Right atrium auricular region (tissue), 2 donors: ENCODE data around the gene GRPEL1. TPM values are rescaled to one million over a fixed set of nuclear protein-coding genes. Genes with fewer than 3 reads are reported as not detected.

Source experiments
- DNase-seq: peaks from one replicate; pipeline ENCODE4 v3.0.0-alpha.2; 2019; ENCODE audit warnings: low spot score
- H3K27ac ChIP-seq, 2 donors: fragments of 200-600 bp; sonication (generic); 1 replicate in 1 of 2; 2 replicates in 1 of 2; pipeline ENCODE4 v1.5.1; 2016 to 2019
- H3K27me3 ChIP-seq, 2 donors: fragments of 200-600 bp; sonication (generic); one replicate each; pipeline versions ENCODE4 v1.5.1 to v1.6.0; 2017 to 2019
- H3K36me3 ChIP-seq: fragments of 200-600 bp; sonication (generic); one replicate; pipeline ENCODE4 v1.5.1; 2016
- H3K4me1 ChIP-seq, 2 donors: fragments of 200-600 bp; sonication (generic); one replicate each; pipeline versions ENCODE4 v1.5.1 to v1.6.0; 2017 to 2019
- H3K4me3 ChIP-seq, 2 donors: fragments of 200-600 bp; sonication (generic); 1 replicate in 1 of 2; 2 replicates in 1 of 2; pipeline ENCODE4 v1.5.1; 2017 to 2019; ENCODE audit warnings: mild to moderate bottlenecking in 1 of 2, moderate library complexity in 1 of 2
- H3K9me3 ChIP-seq, 2 donors: fragments of 200-600 bp; sonication (generic); one replicate each; pipeline ENCODE4 v1.5.1; 2019
- total RNA-seq, 2 donors: library from RNA; depleted of rRNA; stranded (reverse); fragments of >200 nt; gene quantifications; one replicate each; pipeline ENCODE4 v1.1.0, GENCODE V29; 2016
- TF ChIP-seq, protein P1 (sequence below), 2 donors: fragments of 200-600 bp; sonication (generic); IDR thresholded peaks; one replicate each; pipeline ENCODE4 v1.5.1; 2019; ENCODE audit warnings: antibody characterized with exemption in 2 of 2

GRPEL1 gene
- total RNA-seq, 2 donors from 2014 or later: 17.8 to 18.4 TPM

DNA sequence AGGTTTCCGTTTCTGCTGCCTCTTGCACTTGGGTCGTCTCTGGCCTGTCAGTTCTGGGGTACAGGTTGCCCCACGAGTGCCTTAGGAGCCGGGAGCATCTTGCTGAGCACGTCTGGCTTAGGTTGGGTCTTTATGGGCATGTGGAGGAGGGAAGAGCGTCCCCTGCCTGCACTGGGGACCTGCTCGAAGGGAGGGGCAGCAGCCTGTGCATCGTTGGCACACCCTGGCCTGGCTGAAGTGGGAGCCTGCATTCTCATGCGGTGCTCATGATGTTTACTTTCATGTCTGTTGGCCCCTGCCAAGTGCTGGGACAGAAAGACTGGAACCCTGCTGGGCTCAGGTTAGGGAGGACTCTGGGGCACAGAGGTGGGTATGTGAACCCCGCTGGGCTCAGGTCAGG lies 48.5 kb downstream of the GRPEL1 start:
- no peak overlapping the region for H3K27ac ChIP-seq
- DNase-seq: no peak
- H3K4me1 ChIP-seq: no peaks in the 10 kb centered on the region
- TF ChIP-seq, protein P1, sequence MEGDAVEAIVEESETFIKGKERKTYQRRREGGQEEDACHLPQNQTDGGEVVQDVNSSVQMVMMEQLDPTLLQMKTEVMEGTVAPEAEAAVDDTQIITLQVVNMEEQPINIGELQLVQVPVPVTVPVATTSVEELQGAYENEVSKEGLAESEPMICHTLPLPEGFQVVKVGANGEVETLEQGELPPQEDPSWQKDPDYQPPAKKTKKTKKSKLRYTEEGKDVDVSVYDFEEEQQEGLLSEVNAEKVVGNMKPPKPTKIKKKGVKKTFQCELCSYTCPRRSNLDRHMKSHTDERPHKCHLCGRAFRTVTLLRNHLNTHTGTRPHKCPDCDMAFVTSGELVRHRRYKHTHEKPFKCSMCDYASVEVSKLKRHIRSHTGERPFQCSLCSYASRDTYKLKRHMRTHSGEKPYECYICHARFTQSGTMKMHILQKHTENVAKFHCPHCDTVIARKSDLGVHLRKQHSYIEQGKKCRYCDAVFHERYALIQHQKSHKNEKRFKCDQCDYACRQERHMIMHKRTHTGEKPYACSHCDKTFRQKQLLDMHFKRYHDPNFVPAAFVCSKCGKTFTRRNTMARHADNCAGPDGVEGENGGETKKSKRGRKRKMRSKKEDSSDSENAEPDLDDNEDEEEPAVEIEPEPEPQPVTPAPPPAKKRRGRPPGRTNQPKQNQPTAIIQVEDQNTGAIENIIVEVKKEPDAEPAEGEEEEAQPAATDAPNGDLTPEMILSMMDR (IDR thresholded peaks at IDR 0.05): no peak
- no peak overlapping the region for H3K4me3 ChIP-seq
- peaks cover 62% of the 10 kb centered on the region for H3K36me3 ChIP-seq
- H3K9me3 ChIP-seq: no peaks in the 10 kb centered on the region
- H3K27me3 ChIP-seq: no peaks in the 10 kb centered on the region

DNA sequence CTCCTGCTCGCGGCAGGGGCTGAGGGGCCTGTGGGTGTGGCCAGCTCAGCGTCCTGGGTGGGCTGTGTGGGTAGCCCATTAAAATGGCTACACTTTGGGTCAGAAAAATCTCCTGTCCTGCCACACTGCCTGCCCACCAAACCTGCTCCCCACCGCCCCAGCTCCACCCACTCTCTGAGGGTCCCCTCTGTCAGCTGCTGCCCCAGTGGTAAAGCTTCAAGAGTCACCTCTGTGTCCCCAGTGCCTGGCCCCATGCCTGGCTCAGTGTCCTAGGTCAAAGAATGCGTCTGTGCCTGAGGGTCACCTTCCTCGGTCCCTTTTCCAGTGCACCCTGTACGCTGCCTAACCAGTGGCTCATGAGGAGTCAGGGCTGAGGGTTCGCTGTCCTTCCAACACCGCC lies 49.6 kb downstream of the GRPEL1 start:
- no peak for DNase-seq
- Histone ChIP-seq H3K27ac (no peak overlapping the region), H3K36me3 (peaks cover 60% of the 10 kb centered on the region), H3K9me3 (no peaks in the 10 kb centered on the region), H3K4me3 (no peak overlapping the region), H3K4me1 (no peaks in the 10 kb centered on the region), H3K27me3 (no peaks in the 10 kb centered on the region)
- TF ChIP-seq, protein P1 (IDR thresholded peaks at IDR 0.05): no peak

DNA sequence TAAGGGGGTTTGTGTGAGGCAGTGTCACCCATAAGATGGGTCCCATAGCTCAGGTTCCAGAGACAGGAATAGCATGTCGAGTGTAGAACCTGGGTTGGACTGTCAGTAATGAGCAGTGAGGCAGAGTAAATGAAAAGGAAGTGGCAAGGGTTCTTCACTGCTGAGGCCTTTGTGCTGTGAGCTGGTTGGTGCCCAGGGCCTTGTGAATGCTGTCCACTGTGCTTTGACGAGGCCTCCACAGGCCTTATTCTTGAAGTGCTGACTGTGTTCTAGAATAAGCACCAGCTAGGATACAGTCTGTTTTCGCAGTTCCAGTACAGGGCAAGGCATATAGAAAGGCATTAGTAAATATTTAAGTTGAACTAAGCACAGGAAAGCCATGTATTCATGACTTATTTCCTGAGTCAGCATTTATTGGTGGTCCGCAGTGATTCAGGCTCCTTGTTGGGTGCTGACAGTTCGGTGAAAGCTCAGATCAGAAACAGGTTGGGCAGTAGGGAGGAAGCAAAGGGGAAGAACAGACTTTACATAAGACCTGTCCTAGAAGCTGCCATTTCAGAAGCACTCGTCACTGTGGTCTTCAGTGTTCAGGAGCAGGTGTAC lies 50.3 kb downstream of the GRPEL1 start:
- peaks cover 62% of the 10 kb centered on the region for H3K36me3 ChIP-seq
- no peak overlapping the region for H3K27ac ChIP-seq
- no peak overlapping the region for H3K4me3 ChIP-seq
- no peak for DNase-seq
- no peaks in the 10 kb centered on the region for H3K4me1 ChIP-seq
- no peaks in the 10 kb centered on the region for H3K27me3 ChIP-seq
- TF ChIP-seq, protein P1 (IDR thresholded peaks at IDR 0.05): no peak
- no peaks in the 10 kb centered on the region for H3K9me3 ChIP-seq

DNA sequence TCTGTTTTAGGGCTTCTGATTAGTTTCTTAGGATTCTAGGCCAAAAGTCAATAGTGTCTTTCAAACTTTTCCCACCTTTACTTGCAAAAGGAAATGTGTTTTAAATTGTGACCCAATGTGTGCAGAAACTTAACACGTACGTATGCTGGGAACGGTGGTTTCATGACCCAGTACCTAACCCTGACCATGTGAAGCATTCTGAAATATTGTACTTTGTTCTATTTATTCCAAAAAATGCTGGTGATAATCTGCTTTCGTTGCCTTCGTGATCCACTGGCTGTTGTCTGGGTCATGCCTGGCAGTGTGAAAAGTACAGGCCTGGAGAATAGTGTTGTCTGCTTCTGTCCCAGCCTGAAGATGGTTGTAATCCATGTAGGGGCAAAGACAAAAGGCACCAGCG lies 51.4 kb downstream of the GRPEL1 start:
- no peak overlapping the region for H3K27ac ChIP-seq
- H3K9me3 ChIP-seq: no peaks in the 10 kb centered on the region
- TF ChIP-seq, protein P1 (IDR thresholded peaks at IDR 0.05): no peak
- no peak overlapping the region for H3K4me3 ChIP-seq
- peaks cover 61% of the 10 kb centered on the region for H3K36me3 ChIP-seq
- no peak for DNase-seq
- H3K4me1 ChIP-seq: no peaks in the 10 kb centered on the region
- H3K27me3 ChIP-seq: no peaks in the 10 kb centered on the region

DNA sequence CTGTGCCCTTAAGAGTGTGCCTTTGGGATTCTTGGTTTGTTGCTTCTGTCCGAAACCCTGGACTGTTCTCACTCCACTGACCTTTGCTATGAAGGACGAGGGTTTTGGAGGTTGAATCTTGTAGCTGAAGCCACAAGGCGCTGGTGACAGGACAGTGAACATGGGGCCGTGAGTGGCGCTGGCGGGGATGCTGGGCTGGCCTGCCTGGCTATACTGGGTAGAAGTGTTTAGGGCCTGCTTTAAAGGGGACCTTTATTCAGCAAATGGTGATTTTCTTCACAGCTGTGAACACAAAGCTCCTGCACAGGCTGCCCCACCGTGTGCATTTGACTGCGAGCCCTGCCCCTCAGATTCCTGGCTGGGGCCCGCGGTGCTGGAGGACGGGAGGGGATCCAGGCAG lies 51.8 kb downstream of the GRPEL1 start:
- Histone ChIP-seq H3K4me1 (no peaks in the 10 kb centered on the region), H3K36me3 (peaks cover 63% of the 10 kb centered on the region), H3K9me3 (no peaks in the 10 kb centered on the region), H3K27me3 (no peaks in the 10 kb centered on the region), H3K4me3 (no peak overlapping the region), H3K27ac (no peak overlapping the region)
- no peak for DNase-seq
- TF ChIP-seq, protein P1 (IDR thresholded peaks at IDR 0.05): no peak
